OCI-LY3 (cell line): ENCODE results near the gene PLCB1.

Experiments used
- CTCF ChIP-seq: fragments of 200-600, 300-600 bp; sonication (generic); IDR thresholded peaks from 2 replicates; pipeline ENCODE4 v1.5.1; 2014; ENCODE audit warnings: antibody characterized with exemption, low read length, low read depth
- EZH2phosphoT487 ChIP-seq: fragments of 200-600 bp; shearing (Covaris generic); IDR thresholded peaks from 2 replicates; pipeline ENCODE4 v1.6.1; 2018; ENCODE audit warnings: antibody characterized with exemption, mixed run types, low read depth

DNA sequence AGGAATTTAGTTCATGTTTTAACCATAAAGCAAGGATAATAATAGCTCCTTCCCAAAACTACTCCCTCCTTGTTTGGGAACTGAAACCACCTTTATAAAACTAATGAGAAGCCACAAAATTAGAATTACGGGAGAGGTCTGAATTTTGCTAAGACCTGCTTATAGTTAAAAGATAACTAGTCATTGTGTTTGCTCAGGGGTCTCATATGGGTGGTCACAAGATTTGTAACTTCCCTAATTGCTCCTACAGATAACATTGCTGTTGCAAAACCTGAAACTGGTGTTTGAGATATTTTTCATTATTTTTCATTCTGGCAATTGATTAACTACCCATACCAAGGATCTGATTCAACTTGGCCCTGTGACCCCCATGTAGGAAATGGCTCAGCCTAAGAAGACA lies 782.4 kb downstream of the PLCB1 start:
- TF ChIP-seq CTCF (no peak), EZH2phosphoT487 (no peak)
